ENCODE measurements around the gene GPR18.

DNA sequence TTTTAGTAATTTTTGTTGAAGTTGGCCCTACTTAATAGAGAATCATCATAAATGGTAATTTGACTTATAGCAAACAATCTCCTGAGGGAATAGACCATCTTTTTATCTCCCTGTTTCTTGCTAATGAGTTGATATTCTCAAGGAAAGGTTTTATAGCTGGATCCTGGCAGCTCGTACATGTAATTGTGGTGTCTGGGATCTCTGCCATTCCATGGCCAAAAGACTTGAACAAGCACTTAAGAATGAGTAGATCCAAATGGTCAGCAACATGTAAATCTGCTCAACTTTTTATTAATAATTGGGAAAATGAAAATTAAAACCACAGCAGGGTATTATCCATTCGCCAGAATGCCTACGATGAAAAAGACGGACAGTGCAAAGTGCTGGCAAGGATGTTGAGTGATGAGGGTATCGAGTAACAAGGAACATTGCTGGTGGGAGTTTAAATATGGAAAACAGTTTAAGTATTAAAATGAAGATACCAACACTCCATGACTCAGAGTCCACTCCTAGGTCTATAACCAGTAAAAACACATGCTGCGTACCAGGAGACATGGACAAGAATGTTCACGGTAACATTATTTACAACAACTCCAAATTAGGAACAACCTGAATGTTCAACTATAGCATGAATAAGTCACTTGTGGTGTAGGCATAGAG lies 5.1 kb upstream of the GPR18 start:
- TF ChIP-seq FOXP2 (optimal IDR thresholded peaks at IDR 0.05; ENCODE audit: control extremely low read depth, extremely low read length, insufficient read depth) (no peak), EZH2 (IDR thresholded peaks at IDR 0.05) (no peak), POLR2AphosphoS5 (IDR thresholded peaks at IDR 0.05; ENCODE audit: borderline replicate concordance, low read depth, low read length) (no peak)

Data from SK-N-MC (cell line).